Mesenchymal stem cell (in vitro differentiated cells and primary cell): ENCODE data around the gene DENND4A.

Experiments
- DNase-seq: peaks from one replicate; pipeline ENCODE4 v3.0.0-alpha.2; 2013
- H2AFZ ChIP-seq: one replicate; pipeline ENCODE4 v1.6.1; 2013; ENCODE audit warnings: low read depth, mild to moderate bottlenecking, control low read depth, inconsistent platforms, low read length, moderate library complexity
- H2AK5ac ChIP-seq: 2 replicates; pipeline ENCODE4 v1.6.1; 2013; ENCODE audit warnings: low read length, moderate library complexity, mild to moderate bottlenecking, inconsistent platforms; ENCODE audit not compliant: severe bottlenecking
- H2BK120ac ChIP-seq: one replicate; pipeline ENCODE4 v1.6.1; 2013; ENCODE audit warnings: low read depth, mild to moderate bottlenecking, inconsistent platforms, low read length, moderate library complexity
- H2BK12ac ChIP-seq, 2 experiments: one replicate each; pipeline ENCODE4 v1.6.1; 2013; ENCODE audit warnings: inconsistent platforms in 2 of 2, low read length in 2 of 2, mild to moderate bottlenecking in 2 of 2, moderate library complexity in 2 of 2, control low read depth in 1 of 2
- H2BK15ac ChIP-seq: one replicate; pipeline ENCODE4 v1.6.1; 2013; ENCODE audit warnings: mild to moderate bottlenecking, low read depth, inconsistent platforms; ENCODE audit not compliant: poor library complexity, severe bottlenecking
- H2BK5ac ChIP-seq: 2 replicates; pipeline ENCODE4 v1.6.1; 2013; ENCODE audit warnings: low read depth, mild to moderate bottlenecking, low read length, control low read depth, inconsistent platforms; ENCODE audit not compliant: poor library complexity, severe bottlenecking
- H3K14ac ChIP-seq, 2 experiments: one replicate each; pipeline ENCODE4 v1.6.1; 2013; ENCODE audit warnings: inconsistent platforms in 2 of 2, low read length in 2 of 2, control low read depth in 1 of 2, mild to moderate bottlenecking in 1 of 2, moderate library complexity in 1 of 2
- H3K18ac ChIP-seq, 2 experiments: one replicate each; pipeline ENCODE4 v1.6.1; 2013; ENCODE audit warnings: inconsistent platforms in 2 of 2, low read length in 2 of 2, control low read depth in 1 of 2, low read depth in 1 of 2, mild to moderate bottlenecking in 1 of 2
- H3K23ac ChIP-seq, 2 experiments: one replicate each; pipeline ENCODE4 v1.6.1; 2013; ENCODE audit warnings: inconsistent platforms in 2 of 2, low read length in 2 of 2, mild to moderate bottlenecking in 2 of 2, moderate library complexity in 2 of 2, control low read depth in 1 of 2
- H3K27ac ChIP-seq: 2 replicates; pipeline ENCODE4 v1.5.1; 2013; ENCODE audit warnings: mild to moderate bottlenecking, moderate library complexity, low read length, control low read depth, inconsistent platforms; ENCODE audit not compliant: poor library complexity, severe bottlenecking
- H3K27me3 ChIP-seq, 2 experiments: 2 replicates each; pipeline versions ENCODE4 v1.6.1 to v1.7.0; 2013; ENCODE audit warnings: low read length in 2 of 2, mild to moderate bottlenecking in 2 of 2, moderate library complexity in 2 of 2, control low read depth in 1 of 2, inconsistent platforms in 1 of 2; ENCODE audit not compliant: control insufficient read depth in 1 of 2, insufficient read depth in 1 of 2
- H3K36me3 ChIP-seq, 2 experiments: 2 replicates each; pipeline versions ENCODE4 v1.6.1 to v1.7.0; 2013; ENCODE audit warnings: low read length in 2 of 2, control low read depth in 1 of 2, inconsistent platforms in 1 of 2, low read depth in 1 of 2, mild to moderate bottlenecking in 1 of 2; ENCODE audit not compliant: insufficient read depth in 2 of 2, control insufficient read depth in 1 of 2
- H3K4ac ChIP-seq, 2 experiments: one replicate each; pipeline ENCODE4 v1.6.1; 2013; ENCODE audit warnings: inconsistent platforms in 2 of 2, low read length in 2 of 2, mild to moderate bottlenecking in 2 of 2, moderate library complexity in 2 of 2, control low read depth in 1 of 2, low read depth in 1 of 2
- H3K4me1 ChIP-seq: 2 replicates; pipeline ENCODE4 v1.6.1; 2013; ENCODE audit warnings: low read depth, low read length, control low read depth; ENCODE audit not compliant: control insufficient read depth, insufficient read depth
- H3K4me2 ChIP-seq: 2 replicates; pipeline ENCODE4 v1.6.1; 2013; ENCODE audit warnings: low read length, mild to moderate bottlenecking, inconsistent platforms; ENCODE audit not compliant: poor library complexity, severe bottlenecking
- H3K4me3 ChIP-seq, 2 experiments: 2 replicates each; pipeline versions ENCODE4 v1.5.1 to v1.7.0; 2013; ENCODE audit warnings: low read length in 2 of 2, mild to moderate bottlenecking in 2 of 2, control low read depth in 1 of 2, low read depth in 1 of 2; ENCODE audit not compliant: insufficient read depth in 1 of 2
- H3K79me1 ChIP-seq: replicated peaks from 2 replicates; pipeline ENCODE4 v1.6.1; 2013; ENCODE audit warnings: mild to moderate bottlenecking, control low read depth, low read length, inconsistent platforms; ENCODE audit not compliant: poor library complexity, severe bottlenecking
- H3K9ac ChIP-seq: 2 replicates; pipeline ENCODE4 v1.7.0; 2013; ENCODE audit warnings: mild to moderate bottlenecking, low read length, moderate library complexity
- H3K9me3 ChIP-seq: 2 replicates; pipeline ENCODE4 v1.7.0; 2013; ENCODE audit warnings: mild to moderate bottlenecking, low read length; ENCODE audit not compliant: control insufficient read depth
- H4K8ac ChIP-seq: one replicate; pipeline ENCODE4 v1.6.1; 2013; ENCODE audit warnings: inconsistent platforms, mild to moderate bottlenecking, low read length, moderate library complexity
- H4K91ac ChIP-seq: one replicate; pipeline ENCODE4 v1.6.1; 2013; ENCODE audit warnings: mild to moderate bottlenecking, low read length, inconsistent platforms
- WGBS: methylation state at CpG from one replicate; pipeline ENCODE4 v1.1.7; 2013; ENCODE audit warnings: mixed read lengths; 5-methylcytosine and 5-hydroxymethylcytosine counted together

DENND4A gene

DNA sequence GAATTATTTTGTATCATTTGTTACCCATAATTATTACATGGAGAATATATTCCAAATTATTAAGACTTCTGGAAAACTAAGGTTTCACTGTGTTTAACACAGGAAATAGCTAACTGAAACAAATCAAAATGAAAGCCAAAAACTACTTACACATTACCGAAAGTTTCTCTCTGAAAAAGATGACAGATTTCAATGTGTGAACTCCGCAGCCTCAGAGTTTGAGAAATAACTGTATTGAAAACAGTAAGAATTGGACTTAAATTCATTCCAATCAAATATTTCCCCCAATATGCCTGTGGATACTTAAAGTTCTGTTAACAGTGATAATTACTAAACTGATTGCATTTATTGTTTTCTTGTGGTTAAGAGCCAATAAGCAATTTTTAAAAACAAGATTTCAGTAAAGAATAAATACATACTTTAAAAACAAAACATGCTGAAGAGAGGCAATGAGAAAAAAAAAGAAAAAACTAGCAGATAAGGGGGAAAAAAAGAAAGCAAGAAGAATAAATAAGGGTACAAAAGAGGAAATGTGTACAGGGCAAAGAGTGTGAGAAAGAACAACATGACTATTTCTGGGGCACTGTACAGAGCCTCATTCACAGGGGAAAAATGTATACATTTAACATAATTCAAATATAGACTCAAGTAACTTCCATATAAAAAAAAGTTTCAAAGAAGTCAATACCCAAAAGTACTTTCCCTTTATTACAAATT lies 30.7 kb downstream of the DENND4A start:
- H2BK12ac ChIP-seq: no peak overlapping the region
- no peak for DNase-seq
- H3K9me3 ChIP-seq: no peaks in the 10 kb centered on the region
- peaks cover 16% of the 10 kb centered on the region for H3K79me1 ChIP-seq
- peaks cover 0 to under 1% of the 10 kb centered on the region in 2 experiments for H3K36me3 ChIP-seq
- H3K4ac ChIP-seq: no peak overlapping the region
- no peak overlapping the region for H3K27ac ChIP-seq
- no peak overlapping the region for H2AFZ ChIP-seq
- no peak overlapping the region for H2BK120ac ChIP-seq
- H4K8ac ChIP-seq: no peak overlapping the region
- H3K4me3 ChIP-seq: no peak overlapping the region
- H3K9ac ChIP-seq: no peak overlapping the region
- H3K23ac ChIP-seq: no peak overlapping the region
- no peaks in the 10 kb centered on the region for H3K27me3 ChIP-seq
- no peak overlapping the region for H3K4me2 ChIP-seq
- 100% methylated on average over 1 of the region's 2 CpGs for WGBS
- H2BK15ac ChIP-seq: no peak overlapping the region
- H2BK5ac ChIP-seq: no peak overlapping the region
- H3K14ac ChIP-seq: no peak overlapping the region
- no peak overlapping the region for H3K18ac ChIP-seq
- no peak overlapping the region for H2AK5ac ChIP-seq
- no peak overlapping the region for H4K91ac ChIP-seq
- H3K4me1 ChIP-seq: no peaks in the 10 kb centered on the region

DNA sequence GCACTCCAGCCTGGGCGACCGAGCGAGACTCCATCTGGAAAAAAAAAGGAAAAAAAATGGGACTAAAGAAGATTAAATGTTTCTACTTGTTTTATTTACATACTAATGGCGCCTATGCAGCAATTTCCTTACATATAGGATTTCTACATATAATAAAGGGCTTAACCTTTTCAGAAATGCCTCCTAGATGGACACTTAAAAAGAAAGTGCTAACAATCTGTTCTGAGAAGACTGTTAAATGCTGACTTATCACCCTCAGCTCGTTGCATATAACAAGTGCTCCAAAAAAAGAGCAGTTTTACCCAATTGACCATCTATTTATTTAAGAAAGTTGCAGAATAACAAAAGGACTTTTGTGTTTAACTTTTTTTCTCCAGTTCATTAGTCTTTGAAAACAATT lies 32.7 kb downstream of the DENND4A start:
- no peak overlapping the region for H3K4me2 ChIP-seq
- no peak overlapping the region for H3K9ac ChIP-seq
- H3K4ac ChIP-seq: no peak overlapping the region
- H2BK5ac ChIP-seq: no peak overlapping the region
- H3K79me1 ChIP-seq: peaks cover 14% of the 10 kb centered on the region
- H3K14ac ChIP-seq: no peak overlapping the region
- H3K18ac ChIP-seq: no peak overlapping the region
- no peak overlapping the region for H3K27ac ChIP-seq
- H2AFZ ChIP-seq: no peak overlapping the region
- H3K4me1 ChIP-seq: no peaks in the 10 kb centered on the region
- peaks cover 0 to 15% of the 10 kb centered on the region in 2 experiments for H3K36me3 ChIP-seq
- no peak for DNase-seq
- H4K8ac ChIP-seq: no peak overlapping the region
- H3K23ac ChIP-seq: no peak overlapping the region
- no CpG with 5 or more reads among the region's 5 CpGs for WGBS
- H2AK5ac ChIP-seq: no peak overlapping the region
- H2BK12ac ChIP-seq: no peak overlapping the region
- H3K27me3 ChIP-seq: no peaks in the 10 kb centered on the region
- no peak overlapping the region for H4K91ac ChIP-seq
- H3K4me3 ChIP-seq: no peak overlapping the region
- H2BK15ac ChIP-seq: no peak overlapping the region
- no peak overlapping the region for H2BK120ac ChIP-seq
- no peaks in the 10 kb centered on the region for H3K9me3 ChIP-seq

DNA sequence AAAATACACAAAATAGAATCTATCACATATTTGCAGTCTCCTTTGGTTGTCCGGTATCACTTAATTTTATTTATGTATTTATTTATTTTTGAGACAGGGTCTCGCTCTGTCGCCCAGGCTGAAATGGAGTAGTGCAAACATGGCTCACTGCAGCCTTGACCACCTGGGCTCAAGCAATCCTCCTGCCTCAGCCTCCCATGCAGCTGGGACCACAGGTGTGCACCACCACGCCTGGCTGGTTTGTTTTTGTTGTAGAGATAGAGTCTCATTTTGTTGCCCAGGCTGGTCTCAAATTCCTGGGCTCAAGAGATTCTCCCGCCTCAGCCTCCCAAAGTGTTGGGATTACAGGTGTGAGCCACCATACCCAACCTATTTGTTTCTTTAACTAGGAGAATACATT lies 33.9 kb downstream of the DENND4A start:
- Histone ChIP-seq H4K91ac (no peak overlapping the region), H3K27ac (no peak overlapping the region), H3K14ac (no peak overlapping the region), H3K4me1 (no peaks in the 10 kb centered on the region), H2BK12ac (no peak overlapping the region), H3K36me3 (peaks cover 0 to 15% of the 10 kb centered on the region in 2 experiments), H4K8ac (no peak overlapping the region), H2BK120ac (no peak overlapping the region), H3K4me2 (no peak overlapping the region), H2AK5ac (no peak overlapping the region), H3K9me3 (no peaks in the 10 kb centered on the region), H2AFZ (no peak overlapping the region), H3K23ac (no peak overlapping the region), H2BK15ac (no peak overlapping the region), H3K4me3 (no peak overlapping the region), H3K79me1 (peaks cover 12% of the 10 kb centered on the region), H3K4ac (no peak overlapping the region), H3K27me3 (no peaks in the 10 kb centered on the region), H3K9ac (no peak overlapping the region), H3K18ac (no peak overlapping the region), H2BK5ac (no peak overlapping the region)
- 94% methylated on average over 2 of the region's 5 CpGs for WGBS
- no peak for DNase-seq

DNA sequence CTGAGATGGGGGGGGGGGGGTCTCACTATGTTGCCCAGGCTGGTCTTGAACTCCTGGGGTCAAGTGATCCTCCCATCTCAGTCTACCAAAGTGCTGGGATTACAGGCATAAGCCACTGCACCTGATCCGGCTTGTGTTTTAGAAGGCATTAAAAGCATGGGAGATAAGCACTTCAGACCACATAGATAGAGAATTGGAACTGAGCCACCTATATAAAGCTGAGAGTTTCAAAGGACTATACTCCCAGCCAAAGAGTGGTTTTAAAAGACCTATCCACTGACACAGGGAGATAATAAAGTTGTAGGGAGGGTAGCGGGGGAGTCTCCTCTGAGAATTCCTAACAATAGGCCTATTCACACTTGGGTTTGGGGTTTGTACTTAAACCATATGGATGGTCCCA lies 34.8 kb downstream of the DENND4A start:
- H3K4ac ChIP-seq: no peak overlapping the region
- H4K8ac ChIP-seq: no peak overlapping the region
- H3K14ac ChIP-seq: no peak overlapping the region
- no peak overlapping the region for H2BK120ac ChIP-seq
- H2BK12ac ChIP-seq: no peak overlapping the region
- no CpG with 5 or more reads among the region's 2 CpGs for WGBS
- H3K18ac ChIP-seq: no peak overlapping the region
- no peak overlapping the region for H3K9ac ChIP-seq
- H2BK5ac ChIP-seq: no peak overlapping the region
- peaks cover 7% of the 10 kb centered on the region for H3K79me1 ChIP-seq
- no peaks in the 10 kb centered on the region for H3K4me1 ChIP-seq
- no peak overlapping the region for H2AFZ ChIP-seq
- no peak overlapping the region for H4K91ac ChIP-seq
- DNase-seq: no peak
- H3K27me3 ChIP-seq: no peaks in the 10 kb centered on the region
- no peak overlapping the region for H3K23ac ChIP-seq
- no peak overlapping the region for H3K4me2 ChIP-seq
- H2AK5ac ChIP-seq: no peak overlapping the region
- H3K4me3 ChIP-seq: no peak overlapping the region
- no peak overlapping the region for H2BK15ac ChIP-seq
- H3K27ac ChIP-seq: no peak overlapping the region
- peaks cover 0 to 15% of the 10 kb centered on the region in 2 experiments for H3K36me3 ChIP-seq
- no peaks in the 10 kb centered on the region for H3K9me3 ChIP-seq
